Gastroesophageal sphincter (tissue), 3 donors: ENCODE measurements around the gene LITAFD.

ENCODE experiments used
- EP300 ChIP-seq: sonication (generic); formaldehyde crosslinking; IDR thresholded peaks from one replicate; pipeline ENCODE4 v1.6.1; 2017; ENCODE audit warnings: antibody characterized with exemption, mild to moderate bottlenecking
- POLR2A ChIP-seq, 2 donors: fragments of 450-650 bp; IDR thresholded peaks; one replicate each; pipeline ENCODE4 v1.6.1; 2017; ENCODE audit warnings: antibody characterized with exemption in 2 of 2, mild to moderate bottlenecking in 2 of 2, moderate library complexity in 1 of 2
- POLR2AphosphoS5 ChIP-seq: sonication (generic); formaldehyde crosslinking; IDR thresholded peaks from one replicate; pipeline ENCODE4 v1.6.1; 2017; ENCODE audit warnings: antibody characterized with exemption
- TF ChIP-seq, protein P1 (sequence below), 4 experiments: fragments of 200-600 bp in 2 of 4; fragments of 450-650 bp in 2 of 4; sonication (generic) in 1 of 4; IDR thresholded peaks; one replicate each; pipeline ENCODE4 v1.5.1; 2017 to 2019; ENCODE audit warnings: antibody characterized with exemption in 4 of 4, mild to moderate bottlenecking in 2 of 4, moderate library complexity in 2 of 4

DNA sequence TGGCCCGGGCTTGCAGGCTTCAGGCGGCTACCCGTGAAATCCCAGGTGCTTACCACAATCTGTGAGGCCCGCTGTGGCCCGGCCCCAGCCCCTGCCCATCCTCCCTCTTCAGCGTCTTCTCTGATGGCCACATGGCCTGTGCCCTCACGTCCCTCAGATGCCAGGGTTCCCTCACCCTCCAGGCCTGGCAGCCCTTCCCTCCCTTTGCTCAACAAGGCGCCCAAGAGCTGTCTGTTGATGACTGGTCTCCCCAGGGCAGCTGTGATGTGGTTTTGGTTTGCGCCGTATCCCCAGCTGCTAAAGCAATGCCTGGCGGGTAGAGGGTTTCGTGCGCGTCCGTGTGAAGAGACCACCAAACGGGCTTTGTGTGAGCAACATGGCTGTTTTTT, 49.4 kb upstream of the LITAFD start:
- no peak for TF ChIP-seq POLR2A (IDR thresholded peaks at IDR 0.05)
- TF ChIP-seq, protein P1, sequence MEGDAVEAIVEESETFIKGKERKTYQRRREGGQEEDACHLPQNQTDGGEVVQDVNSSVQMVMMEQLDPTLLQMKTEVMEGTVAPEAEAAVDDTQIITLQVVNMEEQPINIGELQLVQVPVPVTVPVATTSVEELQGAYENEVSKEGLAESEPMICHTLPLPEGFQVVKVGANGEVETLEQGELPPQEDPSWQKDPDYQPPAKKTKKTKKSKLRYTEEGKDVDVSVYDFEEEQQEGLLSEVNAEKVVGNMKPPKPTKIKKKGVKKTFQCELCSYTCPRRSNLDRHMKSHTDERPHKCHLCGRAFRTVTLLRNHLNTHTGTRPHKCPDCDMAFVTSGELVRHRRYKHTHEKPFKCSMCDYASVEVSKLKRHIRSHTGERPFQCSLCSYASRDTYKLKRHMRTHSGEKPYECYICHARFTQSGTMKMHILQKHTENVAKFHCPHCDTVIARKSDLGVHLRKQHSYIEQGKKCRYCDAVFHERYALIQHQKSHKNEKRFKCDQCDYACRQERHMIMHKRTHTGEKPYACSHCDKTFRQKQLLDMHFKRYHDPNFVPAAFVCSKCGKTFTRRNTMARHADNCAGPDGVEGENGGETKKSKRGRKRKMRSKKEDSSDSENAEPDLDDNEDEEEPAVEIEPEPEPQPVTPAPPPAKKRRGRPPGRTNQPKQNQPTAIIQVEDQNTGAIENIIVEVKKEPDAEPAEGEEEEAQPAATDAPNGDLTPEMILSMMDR (IDR thresholded peaks at IDR 0.05), result no peak
- no peak for TF ChIP-seq EP300
- TF ChIP-seq POLR2AphosphoS5, result no peak
